Ramos (cell line): ENCODE results near the gene PIP5K1C.

ENCODE experiments used
- in situ Hi-C: fragments of 300-500 bp; cut with MboI; formaldehyde crosslinking; loops from one replicate; pipeline ENCODE4 v1.14.3; 2022; ENCODE audit warnings: low sequenced_read_pairs; ENCODE audit not compliant: unreplicated experiment

Gene PIP5K1C

DNA sequence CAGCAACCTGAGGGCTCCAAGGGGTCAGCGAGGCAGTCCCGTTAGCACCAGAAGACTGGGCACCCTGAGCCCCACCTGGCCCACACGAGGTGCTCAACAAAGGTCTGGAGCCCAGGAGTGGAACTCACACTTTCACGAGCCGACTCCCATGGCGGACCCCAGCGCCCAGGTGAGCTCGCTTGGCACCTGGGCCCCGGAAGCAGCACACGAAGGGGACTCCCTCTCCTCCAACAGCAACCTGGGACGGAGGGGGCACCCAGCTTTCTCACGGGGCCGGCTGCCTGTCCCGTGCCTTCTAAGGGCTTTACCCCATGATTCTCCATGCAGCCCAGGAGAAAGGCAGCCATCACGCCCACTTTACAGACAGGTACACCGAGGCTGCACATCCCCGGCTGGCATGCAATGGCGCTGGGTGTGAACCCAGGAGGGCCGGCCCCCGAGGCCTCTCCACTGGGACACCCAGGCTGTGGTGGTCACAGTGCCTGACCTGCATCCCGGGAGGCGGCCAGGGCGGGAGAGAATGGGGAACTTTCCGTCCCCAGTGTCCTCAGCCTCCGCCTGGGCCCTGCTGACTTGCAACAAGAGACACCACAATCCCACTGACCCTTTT lies 5.0 kb downstream of the PIP5K1C start:
- in situ Hi-C loops: no loop called here

DNA sequence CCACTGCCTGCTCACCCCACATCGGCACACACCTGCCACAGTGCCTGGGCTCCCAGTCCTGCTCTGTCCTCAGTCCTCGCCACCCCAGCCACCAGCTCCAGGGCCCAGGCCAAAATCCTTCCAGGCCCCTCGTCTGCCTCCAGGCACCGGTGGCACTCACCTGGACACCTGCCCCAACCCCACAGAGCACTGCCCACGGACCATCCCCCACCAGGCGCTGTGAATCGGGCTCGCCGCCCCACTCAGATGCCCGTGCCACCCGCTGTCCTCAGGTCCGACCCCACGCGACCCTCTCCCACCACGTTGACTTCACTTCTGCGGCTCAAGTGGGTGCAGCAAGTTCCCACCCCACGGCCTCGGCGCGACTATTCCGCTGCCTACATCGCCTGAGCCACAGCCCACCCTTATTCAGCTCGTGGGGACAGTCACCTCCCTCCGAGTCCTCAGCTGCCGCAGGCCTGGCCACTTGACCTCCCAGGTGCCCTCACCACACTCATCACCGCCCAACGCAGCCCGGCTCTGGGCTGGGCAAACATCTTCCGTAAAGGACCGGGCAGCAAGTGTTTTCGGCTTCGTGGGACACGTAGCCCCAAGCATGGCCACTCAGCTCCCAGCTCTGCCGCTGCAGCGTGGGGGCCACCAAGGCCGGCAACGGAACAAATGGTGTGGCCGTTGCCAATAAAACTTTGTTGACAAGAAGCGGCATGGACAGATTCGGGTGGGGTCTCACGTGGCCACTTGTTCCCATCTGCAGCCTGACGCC lies 5.7 kb downstream of the PIP5K1C start:
- in situ Hi-C loops: no loop called here

DNA sequence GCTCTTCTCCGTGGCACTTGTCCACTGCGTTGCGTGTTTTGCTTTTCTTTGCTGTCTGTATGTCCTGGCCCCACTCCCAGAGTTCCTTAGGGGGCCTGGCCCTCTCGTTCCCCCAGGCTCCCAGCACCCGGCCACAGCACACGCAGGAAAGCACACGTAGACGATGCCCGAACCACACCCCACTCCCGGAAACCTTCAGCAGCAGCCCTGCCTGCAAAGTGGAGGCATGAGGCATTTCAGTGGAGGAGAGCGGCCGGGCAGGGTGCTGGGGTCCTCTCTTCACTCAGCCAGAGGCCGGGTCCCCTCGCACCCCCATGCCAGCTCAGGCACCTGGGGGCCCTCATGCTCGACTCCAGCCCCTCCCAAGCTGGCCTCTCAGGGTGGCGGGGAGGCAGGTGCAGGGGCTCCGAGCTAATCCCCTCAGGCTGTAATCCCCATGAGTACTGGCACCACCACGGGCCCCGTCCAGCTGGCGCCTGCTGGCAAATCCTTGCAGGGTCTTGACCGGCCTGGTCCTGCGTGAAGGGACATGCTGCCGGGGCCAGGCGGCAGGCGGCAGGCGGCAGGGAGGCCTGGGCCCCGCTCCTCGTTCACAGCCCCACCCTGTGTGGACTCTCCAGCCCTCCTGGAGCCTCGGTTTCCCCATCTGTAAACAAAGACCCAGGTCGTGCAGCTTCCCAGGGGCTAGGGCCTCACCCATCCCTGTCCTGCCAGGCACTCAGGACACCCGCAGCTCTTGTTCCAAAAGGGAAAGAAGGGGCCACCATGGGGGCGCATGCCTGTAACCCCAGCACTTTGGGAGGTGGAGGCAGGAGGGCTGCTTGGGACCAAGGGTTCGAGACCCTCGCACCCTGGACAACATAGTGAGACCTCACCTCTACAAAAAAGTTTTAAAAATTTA lies 7.0 kb downstream of the PIP5K1C start:
- in situ Hi-C loops: no loop called here

DNA sequence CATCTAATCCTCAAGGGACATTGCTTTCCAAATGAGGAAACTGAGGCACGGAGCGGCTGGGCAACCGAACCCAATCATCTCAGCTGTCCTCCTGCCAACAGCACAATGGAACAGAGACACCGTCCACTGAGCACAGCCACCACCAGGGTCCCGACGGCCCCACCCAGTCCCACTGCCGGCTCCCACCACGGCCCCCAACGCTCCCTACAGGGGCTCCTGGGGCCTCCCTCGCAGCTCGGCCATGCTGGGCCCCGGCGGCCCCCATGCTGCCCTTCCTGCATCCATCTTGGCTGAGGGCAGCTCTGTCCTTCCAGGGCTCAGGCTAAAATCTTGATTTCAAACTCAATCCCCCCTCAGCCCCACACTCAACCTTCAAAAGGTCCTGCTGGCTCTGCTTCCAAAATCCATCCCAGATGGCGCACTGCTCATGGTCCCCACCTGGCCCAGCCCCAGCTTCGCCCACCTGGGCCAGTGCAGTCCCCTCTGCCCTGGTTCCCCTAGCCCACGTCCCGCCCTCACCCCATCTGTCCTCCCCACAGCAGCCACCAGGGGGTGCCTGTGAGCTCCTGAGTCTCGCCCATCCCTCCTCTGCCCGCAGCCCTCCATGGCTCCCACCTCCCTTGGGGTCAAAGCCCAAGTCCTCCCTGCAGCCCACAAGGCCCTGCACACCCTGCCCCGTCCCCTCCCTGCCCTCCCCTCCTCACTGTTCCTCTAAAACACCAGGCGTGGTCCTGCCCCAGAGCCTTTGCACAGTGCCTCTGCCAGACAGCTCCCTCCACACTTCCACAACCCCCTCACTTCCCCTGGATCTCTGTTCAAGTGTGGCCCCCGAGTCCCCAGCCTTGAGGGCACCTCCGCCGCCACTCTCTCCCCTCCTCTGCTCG lies 7.9 kb downstream of the PIP5K1C start:
- in situ Hi-C loops: no loop called here

DNA sequence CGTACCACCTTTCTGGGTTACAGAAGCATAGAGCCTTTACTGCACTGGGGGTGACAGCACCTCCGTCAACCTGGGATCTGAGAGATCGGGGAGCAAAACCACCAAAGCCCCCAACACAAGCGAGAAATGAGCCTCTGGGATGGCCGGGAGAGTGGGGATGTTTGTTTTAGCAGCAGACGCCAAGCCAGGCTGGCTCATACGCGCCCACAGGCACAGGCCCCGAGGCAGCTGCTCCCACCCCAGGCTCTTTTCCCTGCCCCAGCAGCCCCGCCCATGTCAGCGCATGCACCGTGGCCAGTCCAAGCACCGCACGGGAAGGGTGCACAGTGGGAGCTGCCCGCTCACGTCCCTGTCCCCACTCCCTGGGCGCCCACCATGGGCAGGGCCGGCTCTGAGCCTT lies 8.5 kb downstream of the PIP5K1C start:
- in situ Hi-C loops: no loop called here

DNA sequence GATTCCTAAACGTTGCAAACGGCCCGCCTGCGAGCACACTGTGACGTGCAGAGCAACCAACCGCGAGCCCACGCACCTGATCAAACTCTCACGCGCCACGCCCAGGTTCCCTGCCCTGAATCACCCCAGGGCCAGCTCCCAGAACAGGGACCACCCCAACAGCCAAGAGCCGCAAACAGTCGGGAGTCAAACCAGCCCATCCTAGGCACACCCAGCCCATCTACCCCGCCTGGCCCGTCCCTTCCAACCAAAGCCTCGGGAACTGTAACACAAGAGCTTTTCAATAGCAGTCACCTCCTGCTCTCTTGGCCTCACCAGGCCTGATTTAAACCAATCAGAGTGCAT lies 8.9 kb downstream of the PIP5K1C start:
- in situ Hi-C loops: no loop called here

DNA sequence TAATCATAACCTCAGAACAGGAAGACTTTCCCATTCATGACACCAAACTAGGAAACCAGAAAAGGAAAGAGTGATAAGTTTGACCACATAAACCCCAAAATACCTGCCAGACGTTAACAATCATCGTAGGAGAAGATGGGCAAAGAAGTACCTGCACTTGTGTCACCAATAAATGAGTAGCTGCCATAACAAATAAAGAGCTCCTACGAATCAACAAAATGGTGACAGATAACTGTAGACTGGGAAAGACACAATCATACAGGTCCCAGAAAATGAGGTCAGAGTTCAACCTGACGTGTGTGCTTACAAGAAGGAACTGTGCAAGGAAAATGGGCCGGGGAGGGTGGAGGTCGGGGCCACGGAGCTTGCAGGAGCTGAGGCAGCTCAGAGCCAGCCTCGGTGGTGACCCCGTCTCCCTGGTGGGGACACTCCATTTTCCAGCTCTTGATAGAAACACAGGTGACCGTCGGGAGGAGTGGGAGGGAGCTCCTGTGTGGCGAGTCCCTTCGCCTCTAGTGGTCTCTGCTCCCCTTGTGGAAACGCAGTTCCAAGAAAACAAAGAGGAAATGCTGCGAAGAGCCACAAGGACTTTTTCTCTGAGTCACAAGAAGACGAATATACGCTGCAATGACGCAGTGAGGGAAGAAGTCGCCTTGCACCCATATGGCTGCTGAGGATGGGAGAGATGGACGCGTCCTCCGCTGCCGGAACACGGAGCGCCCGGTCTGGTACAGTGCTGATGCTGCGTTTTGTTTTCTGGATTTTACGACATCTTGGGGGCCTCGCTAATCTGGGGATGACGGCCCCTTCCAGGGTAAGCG lies 9.5 kb downstream of the PIP5K1C start:
- in situ Hi-C loops: no loop called here

DNA sequence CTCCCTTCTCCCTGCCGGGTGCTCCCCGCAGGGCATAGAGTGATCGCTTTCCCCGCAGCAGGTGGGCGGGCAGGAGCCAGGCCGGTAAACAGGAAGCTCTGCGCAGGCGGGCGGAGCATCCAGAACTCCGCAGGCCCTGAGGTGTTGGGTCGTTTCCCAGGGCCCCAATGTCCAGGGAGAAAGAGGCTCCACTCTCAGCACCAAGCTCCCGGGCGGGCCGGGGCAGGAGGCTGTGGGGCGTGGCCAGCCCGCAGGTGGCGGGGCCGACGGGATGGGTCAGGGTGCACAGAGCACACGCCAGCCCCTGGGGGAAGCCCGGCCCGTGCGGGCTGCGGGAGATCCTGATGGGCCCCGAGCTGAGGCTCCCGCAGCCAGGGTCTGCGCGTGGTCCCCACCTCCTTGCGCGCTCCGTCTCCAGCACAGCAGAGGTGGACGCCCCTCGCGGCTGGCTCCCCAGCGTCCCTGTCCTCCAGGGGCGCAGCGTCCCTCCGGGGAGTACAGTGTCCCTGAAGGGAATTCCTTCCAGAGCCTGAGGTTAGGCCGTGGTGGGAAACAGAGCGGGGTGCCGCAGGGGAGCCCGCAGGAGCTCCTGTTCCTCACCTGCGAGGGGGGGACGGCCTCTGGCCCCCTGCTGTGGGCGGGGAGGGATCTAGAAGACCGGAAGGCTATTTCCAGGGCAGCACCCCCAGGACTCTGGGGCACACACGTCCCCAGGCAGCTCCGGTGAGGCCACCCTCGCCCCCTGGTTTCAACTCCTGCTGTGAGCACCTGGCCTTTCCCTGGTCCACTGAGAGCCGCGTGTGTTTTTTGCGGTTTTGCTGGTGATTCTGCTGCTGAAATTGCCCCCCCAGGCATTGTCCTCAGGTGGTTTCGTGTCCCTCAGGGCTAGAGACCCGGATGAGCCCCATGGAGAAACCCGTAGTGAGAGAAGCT lies 12.2 kb downstream of the PIP5K1C start:
- in situ Hi-C loops: no loop called here

DNA sequence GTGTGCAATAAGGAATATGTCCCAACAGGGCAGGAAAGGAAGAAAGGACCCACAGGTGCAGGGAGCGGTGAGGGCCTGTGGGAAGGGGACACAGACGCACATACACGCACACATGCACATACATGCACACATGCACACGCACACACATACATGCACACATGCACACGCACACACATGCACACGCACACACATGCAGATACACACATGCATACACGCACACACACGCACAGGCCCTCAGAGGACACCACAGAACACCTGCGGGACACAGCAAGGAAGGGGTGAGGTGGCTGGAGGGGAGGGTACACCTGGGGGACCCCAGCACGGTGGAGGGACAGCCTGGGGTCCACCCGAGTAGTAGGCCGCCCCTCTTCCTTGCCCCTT lies 12.9 kb downstream of the PIP5K1C start:
- in situ Hi-C loops: no loop called here

DNA sequence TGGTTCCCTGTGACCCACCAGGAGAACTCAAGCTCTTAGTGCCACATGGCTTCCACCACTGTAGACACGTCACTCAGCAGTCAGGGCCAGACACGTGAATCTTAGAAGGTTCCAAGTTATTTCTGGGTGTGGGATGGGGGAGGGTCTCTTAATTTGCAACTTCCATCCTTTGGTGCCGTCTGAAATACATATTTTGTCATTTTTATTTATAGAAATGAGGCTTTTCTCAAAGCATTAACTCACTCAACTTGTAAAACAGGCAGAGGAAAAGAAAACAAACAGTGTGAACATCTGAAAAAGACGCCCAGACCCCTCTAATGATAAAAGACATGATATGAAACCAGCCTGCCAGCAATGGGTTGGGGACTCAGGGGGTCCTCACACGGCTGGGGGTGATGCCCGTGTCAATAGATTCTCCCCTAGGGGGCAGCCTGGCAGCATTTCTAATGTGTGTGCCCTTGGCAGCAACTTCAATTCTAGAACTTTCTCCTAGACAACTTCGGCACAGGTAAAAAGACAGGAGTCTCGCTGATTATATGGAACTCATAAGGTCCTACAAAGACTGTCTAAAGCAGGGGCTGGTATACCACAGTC lies 15.4 kb downstream of the PIP5K1C start:
- in situ Hi-C loops: no loop called here

DNA sequence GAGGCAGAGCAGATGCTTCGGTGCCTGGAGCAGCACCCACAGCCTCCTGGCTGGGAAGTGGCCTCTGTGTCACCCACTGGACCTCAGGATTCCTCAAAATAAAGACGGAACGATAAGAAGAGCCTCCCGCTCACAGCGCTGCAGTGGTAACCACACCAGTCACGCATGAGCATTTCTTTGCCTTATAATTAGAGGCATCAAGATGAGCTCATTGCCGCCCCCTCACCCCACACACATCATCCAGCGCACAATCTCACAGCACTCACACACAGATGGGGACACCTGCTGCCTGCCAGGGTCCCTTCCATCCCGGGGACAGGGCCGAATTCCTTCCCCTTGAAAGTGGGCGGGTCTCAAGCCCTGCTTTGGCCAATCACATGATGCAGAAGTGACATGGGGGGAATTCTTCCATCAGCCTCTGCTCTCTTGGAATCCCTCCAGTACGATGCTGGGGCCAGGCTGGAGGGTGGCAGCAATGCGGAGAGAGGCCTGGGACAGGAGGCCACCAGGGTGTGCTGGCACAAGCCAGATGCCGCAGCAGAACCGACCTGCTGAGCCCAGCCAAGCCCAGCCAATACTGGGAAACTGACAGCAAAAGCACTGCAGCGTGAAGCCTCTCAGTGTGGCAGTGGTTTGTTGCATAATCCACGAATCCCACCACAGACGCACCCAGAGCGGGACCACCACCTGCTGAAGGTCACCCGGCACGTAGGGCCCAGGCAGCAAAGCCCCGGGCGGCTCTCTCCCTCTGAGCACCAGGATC lies 16.0 kb downstream of the PIP5K1C start:
- in situ Hi-C loops: no loop called here

DNA sequence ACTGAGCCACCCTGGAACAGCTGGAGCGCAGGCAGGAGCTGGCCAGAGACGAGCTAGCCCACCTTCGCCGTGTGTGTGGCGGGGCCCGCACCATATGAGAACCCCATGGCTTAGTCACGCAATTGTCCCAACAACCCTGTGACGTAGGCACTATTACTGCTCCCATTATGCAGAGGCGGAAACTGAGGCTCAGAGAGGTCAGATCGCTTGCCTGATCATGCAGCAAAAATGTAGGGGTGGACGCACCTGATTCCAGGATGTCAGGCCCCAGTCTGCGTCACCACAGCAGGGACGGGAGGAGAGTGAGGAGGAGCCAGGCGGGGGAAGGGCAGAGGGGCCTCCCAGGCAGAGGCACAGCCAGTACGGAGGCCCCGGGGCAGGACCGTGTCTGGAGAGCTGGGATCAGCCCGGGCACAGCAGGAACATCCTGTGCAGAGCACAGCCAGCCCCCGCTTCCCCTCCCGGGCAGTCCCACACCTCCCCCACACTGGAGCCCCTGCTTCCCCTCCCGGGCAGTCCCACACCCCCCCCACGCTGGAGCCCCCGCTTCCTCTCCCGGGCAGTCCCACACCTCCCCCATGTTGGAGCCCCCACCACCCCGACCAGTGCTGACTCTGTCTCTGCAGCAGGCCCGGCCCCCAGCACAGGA lies 16.7 kb downstream of the PIP5K1C start:
- in situ Hi-C loops: no loop called here

DNA sequence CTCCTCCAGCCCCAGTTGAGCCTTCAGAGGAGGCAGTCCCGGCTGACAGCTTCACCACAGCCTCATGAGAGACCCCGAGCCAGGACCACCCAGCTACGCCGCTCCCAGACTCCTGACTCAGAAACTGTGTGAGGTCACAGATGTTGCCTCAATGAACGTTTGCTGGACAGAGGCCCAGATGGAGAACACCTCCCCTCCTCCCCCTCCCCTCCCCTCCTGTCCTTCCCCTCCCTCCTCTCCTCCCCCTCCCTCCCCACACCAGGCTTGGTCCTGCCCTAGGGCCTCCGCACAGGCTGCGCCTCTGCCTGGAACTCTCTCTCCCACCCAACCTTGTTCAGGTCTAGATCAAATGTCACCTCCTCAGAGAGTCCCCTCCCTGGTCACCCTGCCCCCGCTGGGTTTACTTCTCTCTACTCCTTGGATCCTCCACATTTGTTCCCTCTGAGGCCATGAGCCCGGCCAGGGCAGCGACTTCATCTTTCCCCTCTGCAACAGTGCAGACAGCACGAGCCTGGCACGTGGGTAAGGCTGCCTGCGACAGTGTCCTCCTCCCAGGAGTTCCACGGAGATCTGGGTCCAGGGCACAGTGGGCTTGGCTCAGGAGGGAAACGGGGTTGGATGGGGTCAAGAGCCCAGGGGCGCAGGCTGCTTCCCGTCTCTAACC lies 17.4 kb downstream of the PIP5K1C start:
- in situ Hi-C loops: no loop called here

DNA sequence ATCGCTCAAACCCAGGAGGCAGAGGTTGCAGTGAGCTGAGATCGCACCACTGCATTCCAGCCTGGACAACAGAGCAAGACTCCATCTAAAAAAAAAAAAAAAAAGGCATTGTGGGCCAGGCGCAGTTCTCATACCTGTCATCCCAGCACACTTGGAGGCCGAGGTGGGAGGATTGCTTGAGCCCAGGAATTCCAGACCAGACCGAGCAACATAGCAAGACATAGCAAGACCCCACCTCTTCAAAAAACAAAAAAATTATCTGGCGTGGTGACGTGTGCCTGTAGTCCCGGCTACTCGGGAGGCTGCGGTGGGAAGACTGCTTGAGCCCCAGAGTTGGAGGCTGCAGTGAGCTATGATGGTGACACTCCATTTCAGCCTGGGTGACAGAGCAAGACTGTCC lies 18.0 kb downstream of the PIP5K1C start:
- in situ Hi-C loops: no loop called here

DNA sequence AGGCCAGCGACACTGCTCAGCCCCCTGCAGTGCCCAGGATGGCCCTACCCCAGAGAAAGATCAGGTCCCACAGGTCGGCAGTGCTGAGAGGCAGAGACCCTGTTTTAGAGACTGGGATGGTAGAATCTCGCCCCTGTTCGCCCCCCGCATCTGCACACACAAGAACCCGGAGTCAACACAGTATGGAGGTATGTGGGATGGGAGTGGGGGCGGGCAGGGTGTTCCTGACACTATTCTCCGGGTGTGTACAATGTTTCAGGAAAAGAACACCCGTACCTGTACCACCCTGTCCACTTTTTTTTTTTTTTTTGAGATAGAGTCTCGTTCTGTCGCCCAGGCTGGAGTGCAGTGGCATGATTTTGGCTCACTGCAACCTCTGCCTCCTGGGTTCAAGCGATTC lies 19.3 kb downstream of the PIP5K1C start:
- in situ Hi-C loops: no loop called here

DNA sequence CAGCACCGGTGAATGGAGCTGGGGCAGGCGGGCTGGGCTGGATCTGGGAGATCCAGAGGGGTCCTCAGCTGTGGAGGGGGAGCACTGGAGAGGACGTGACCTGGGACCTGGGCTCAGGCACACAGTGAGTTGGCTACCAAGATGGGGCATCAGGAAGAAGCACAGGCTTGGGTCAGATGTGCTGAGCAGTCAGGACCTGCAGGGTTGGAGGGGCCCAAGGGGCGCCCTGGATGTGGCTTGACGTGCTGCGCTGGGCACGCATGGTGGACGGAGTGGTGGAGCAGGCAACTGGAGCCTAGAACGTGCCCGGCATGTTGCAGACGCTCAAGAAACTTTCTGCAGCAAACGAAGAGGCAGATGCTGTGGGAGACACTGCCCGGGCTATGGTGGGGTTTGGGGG lies 20.7 kb downstream of the PIP5K1C start:
- in situ Hi-C loops: no loop called here
